NCI-H2081 treated with DMSO at 0.1 percent for 48 hours (cell line): ENCODE measurements around the gene SLTM.
"Not testable (repeated sequence)": the region's sequence is repeated elsewhere in the genome, so short reads cannot be mapped to it uniquely, and the experiment has no call there.

ENCODE experiments used
- DNase-seq: peaks from one replicate; lab custom pipeline; 2025; lab: John Stamatoyannopoulos, UW

The SLTM gene

DNA sequence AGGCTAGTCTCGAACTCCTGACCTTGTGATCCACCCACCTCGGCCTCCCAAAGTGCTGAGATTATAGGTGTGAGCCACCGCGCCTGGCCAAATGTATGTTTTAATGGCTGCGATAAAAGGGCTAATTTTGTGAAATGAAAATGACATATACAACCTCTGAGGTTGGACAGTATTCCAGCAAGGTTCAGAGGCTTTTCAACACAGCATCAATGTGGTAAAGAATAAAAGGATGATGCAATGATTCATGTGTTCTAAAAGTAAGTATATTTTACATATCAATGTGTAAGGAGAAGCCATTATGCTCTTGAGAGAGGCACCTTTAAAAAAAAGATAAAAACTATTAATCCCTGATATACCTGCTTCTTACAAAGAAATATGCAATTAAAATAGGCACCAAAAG lies 6.7 kb downstream of the SLTM start:
- DNase-seq: no peak

DNA sequence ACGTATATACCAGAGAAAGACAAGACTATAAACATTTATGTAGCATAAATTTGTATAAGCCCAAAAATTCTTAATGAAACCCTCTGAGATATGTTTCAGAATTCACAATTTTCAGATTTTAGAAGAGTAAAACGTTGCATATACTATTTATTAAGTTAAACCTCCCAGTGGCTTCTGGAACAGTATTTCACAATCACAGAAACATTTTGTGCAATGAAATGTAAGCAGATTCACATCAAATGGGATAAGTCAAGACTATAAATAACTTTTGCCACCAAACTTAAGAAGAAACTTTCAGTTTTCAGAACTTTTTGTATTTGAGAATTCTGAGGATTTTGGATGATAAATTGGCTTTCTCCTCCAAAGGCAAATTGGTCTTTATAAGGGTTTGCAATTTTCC lies 9.2 kb downstream of the SLTM start:
- DNase-seq: no peak

- no peak for DNase-seq
These were observed 9.7 kb downstream of the SLTM start for GRCh38 chr15:58923696-58924300.

DNA sequence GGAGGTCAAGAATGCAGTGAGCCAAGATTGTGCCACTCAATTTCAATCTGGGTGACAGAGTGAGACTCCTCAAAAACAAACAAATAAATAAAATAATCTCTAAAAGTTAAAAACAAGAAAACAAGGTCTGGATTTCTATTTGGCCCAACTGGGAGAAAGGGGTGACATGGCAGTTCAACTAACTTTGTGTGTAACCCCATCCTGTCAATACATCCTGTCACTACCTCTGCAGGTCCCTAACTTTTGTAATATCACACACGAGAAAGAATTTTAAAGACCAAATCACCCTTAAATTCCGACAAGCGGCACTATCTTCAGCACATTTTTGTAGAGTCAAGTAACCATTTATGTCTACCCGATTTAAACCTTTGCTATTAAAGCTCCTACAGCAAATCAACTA lies 10.2 kb downstream of the SLTM start:
- DNase-seq: no peak

GRCh38 chr15:58921267-58921790 lies 12.2 kb downstream of the SLTM start:
- no peak for DNase-seq

GRCh38 chr15:58920447-58920846 lies 13.0 kb downstream of the SLTM start:
- DNase-seq: not testable (repeated sequence)

GRCh38 chr15:58919232-58919631 lies 14.2 kb downstream of the SLTM start:
- DNase-seq: no peak

DNA sequence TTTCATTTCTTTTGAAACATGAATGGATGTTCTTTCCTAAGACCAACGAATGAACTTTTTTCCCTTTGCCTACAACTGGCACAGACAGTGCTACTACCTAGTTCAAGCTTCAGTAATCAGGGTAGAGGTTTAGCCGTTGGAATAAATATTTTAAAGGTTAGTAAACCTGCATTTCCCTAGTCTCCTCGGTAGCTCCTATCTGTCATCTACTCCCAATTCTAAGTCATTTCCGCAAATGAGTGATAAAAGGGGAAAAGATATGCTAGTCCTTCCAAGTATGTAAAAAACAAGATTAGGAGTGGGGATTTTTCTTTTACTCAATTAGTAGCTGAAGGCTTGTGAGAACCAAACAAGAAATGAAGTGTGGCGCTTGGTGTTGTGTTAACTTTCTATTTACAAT lies 15.2 kb downstream of the SLTM start:
- no peak for DNase-seq

DNA sequence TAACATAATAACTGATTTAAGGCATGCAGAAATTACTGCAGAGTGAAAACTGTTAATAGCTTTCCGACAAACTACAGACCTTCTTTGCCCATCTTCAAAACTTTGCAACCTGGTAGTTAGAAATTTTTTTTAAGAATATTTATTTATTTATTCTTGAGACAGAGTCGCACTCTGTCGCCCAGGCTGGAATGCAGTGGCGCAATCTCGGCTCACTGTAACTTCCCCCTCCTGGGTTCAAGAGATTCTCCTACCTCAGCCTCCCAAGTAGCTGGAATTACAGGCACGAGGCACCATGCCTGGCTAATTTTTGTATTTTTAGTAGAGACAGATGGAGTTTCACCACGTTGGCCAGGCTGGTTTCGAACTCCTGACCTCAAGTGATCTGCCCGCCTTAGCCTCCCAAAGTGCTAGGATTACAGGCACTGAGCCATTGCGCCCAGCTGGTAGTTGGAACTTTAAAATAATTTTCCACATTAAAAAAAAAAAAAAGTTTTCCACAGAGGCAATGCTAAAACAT lies 15.8 kb downstream of the SLTM start:
- not testable (repeated sequence) for DNase-seq

GRCh38 chr15:58916962-58917361 lies 16.5 kb downstream of the SLTM start:
- DNase-seq: no peak

- no peak for DNase-seq
These were observed 23.0 kb downstream of the SLTM start for GRCh38 chr15:58910456-58910855.

DNA sequence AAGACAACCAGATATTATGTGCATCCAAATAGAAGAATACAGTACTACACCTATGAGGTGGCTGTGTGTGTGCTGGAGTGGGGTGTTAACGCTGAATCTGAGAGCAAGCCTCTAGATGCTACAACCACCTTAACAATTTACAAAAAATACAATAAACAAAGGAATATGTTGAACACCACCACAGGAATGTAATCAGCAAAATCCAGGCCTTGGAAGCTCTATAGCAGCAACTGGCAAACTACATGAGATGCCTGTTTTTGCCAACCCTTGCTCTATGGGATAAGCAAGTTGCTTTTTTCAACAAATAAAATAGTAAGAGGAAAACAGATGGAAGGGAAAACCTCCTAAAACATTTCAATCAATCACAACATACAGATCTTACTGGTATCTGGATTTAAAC lies 23.9 kb downstream of the SLTM start:
- DNase-seq: no peak

GRCh38 chr15:58908550-58909309 lies 24.7 kb downstream of the SLTM start:
- no peak for DNase-seq

DNA sequence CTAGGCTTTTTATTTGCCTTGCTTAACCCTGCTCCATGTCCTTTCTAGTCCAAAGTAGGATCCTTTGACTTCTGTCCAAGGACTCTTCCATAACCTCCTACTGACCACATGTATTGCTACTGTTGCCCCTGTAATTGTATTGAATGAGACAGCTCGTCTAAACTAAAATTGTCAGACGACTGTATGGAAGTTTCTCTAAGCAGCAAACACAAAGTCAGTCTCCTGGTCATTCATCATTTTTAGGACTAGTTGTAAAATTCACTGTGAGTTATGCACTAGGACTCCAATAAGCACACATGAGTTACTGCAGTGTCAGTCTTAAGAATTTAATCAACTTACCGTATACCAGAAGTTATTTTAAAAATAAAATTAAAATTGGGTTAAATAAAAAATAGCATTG lies 32.8 kb downstream of the SLTM start:
- DNase-seq: no peak

DNA sequence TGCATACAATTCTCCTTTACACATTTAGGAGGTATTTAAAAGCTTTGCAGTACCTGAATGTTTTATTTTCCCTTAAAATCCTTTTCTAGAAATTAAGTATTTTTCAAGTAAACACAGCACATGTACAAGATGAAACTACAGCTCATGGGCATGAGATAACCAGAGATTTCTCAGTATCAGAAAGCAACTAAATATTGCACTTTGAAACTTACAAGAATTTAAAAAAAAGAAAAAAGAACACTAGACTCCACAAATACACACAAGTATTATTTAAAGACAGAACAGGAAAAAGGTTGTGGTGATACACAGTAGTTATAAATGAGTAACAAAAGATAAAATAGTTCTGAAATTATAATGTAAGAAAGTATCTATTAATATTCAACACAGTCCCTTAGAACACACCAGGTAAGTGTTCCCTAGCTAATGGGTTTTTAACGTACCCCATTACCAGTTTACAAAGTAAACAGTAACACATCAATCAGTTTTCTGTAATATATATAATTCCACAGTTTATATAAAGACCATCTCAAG lies 35.3 kb downstream of the SLTM start:
- no peak for DNase-seq

DNA sequence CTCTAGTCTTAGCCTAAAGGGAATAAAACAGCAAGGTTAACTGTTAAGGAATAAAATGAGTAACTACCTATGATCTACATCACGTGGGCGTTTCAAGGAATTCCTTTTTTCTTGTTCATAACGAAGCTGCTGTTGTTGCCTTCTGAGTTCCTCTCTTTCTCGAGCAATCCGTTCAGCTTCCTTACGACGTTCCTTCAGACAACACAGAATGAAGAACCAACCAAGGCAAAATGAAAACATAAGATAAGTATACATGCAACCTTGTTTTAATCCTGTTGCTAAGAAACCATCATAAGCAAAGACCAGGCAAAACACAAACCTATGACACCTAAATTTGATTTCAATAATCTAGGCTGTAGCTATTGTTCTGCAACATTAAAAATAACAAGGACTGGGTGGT lies 44.1 kb downstream of the SLTM start:
- no peak for DNase-seq

DNA sequence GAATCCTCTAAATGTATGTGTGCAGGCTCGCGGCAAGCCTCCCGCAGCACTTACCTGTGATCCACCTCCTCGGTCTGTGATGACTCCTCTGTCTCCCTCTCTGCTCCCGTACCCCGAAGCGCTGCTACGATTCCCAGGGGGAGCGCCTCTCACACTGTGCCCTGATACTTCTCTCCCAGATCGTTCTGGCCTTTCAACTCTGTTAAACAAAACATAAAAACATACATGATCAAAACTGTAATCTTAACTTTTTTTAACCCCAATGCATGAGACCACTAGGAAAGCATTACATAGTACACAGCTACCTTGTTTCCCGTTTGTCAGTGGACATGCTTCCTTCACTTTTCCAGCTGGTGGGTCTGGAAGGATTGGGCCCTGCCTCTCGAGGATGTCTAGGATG lies 46.6 kb downstream of the SLTM start:
- DNase-seq: no peak

GRCh38 chr15:58883926-58884325 lies 49.6 kb downstream of the SLTM start:
- not testable (repeated sequence) for DNase-seq

DNA sequence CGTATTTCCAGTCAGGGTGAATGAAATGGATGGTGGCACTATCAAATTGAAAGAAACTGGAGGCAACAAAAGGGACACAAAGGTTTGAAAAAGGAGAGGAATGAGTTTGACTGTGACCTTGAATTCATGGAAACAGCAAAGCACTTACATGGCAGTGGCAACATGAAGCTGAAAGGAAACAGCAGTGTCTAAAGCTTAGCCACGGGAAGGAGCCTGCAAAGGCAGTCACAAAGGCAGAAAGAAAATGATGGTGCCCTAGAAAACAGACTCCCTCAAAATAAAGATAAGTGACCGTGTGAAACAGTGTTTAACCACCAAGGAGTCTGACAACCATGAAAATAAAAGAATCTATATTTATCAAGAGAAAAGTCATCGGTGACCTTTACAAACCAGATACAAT lies 51.2 kb downstream of the SLTM start:
- no peak for DNase-seq

- DNase-seq: no peak
These were observed 53.2 kb downstream of the SLTM start for GRCh38 chr15:58880320-58880719.

GRCh38 chr15:58877999-58878825 lies 55.3 kb downstream of the SLTM start:
- no peak for DNase-seq
